Lung (tissue), 12 donors: ENCODE measurements around the gene TOX2. TPM values are rescaled to one million over a fixed set of nuclear protein-coding genes. Genes with fewer than 3 reads are reported as not detected.

Experiments
- ATAC-seq: fragments of 200-7000 bp; cut with Tn5 transposase; one replicate; pipeline ENCODE4 v1.9.1; 2020; ENCODE audit warnings: moderate number of reproducible peaks; ENCODE audit not compliant: insufficient read depth, low FRiP score
- DNase-seq, 3 donors: peaks; one replicate each; pipeline ENCODE4 v3.0.0-alpha.2; 2013 to 2017
- H3K27ac ChIP-seq, 2 donors: one replicate each; pipeline ENCODE4 v1.5.1; 2013; ENCODE audit warnings: mild to moderate bottlenecking in 2 of 2, moderate library complexity in 2 of 2, control low read depth in 1 of 2, inconsistent platforms in 1 of 2, low read depth in 1 of 2, low read length in 1 of 2
- H3K27me3 ChIP-seq, 3 donors: one replicate each; pipeline ENCODE4 v1.5.1; 2013; ENCODE audit warnings: low read length in 2 of 3; ENCODE audit not compliant: control insufficient read depth in 3 of 3, insufficient read depth in 3 of 3
- H3K36me3 ChIP-seq, 4 donors: one replicate each; pipeline ENCODE4 v1.5.1; 2013; ENCODE audit warnings: low read length in 4 of 4, mild to moderate bottlenecking in 1 of 4, moderate library complexity in 1 of 4; ENCODE audit not compliant: control insufficient read depth in 4 of 4, insufficient read depth in 4 of 4
- H3K4me1 ChIP-seq, 5 donors: one replicate each; pipeline ENCODE4 v1.5.1; 2013; ENCODE audit warnings: low read length in 5 of 5, mild to moderate bottlenecking in 2 of 5, moderate library complexity in 1 of 5; ENCODE audit not compliant: control insufficient read depth in 5 of 5, insufficient read depth in 5 of 5
- H3K4me3 ChIP-seq: one replicate; pipeline ENCODE4 v1.5.1; 2013; ENCODE audit warnings: mild to moderate bottlenecking, control low read depth, moderate library complexity
- H3K9ac ChIP-seq, 2 donors: one replicate each; pipeline ENCODE4 v1.5.1; 2013; ENCODE audit warnings: low read length in 2 of 2, control low read depth in 1 of 2; ENCODE audit not compliant: insufficient read depth in 1 of 2
- H3K9me3 ChIP-seq, 4 donors: one replicate each; pipeline ENCODE4 v1.5.1; 2013; ENCODE audit warnings: low read length in 3 of 4, mild to moderate bottlenecking in 1 of 4, moderate library complexity in 1 of 4; ENCODE audit not compliant: control insufficient read depth in 4 of 4, insufficient read depth in 3 of 4
- WGBS, 2 donors: extraction: QIAGEN DNeasy Blood & Tissue Kit; methylation state at CpG; one replicate each; pipeline ENCODE4 v1.1.7; 2013; 5-methylcytosine and 5-hydroxymethylcytosine counted together
- polyA plus RNA-seq, 2 donors: library from polyadenylated mRNA; stranded (reverse); fragments of 200-250 nt; gene quantifications; one replicate each; pipeline ENCODE4 v1.2.1, GENCODE V29; 2013
- total RNA-seq, 2 donors: library from RNA; depleted of rRNA in 1 of 2; stranded (reverse); fragments of >200 nt in 1 of 2; gene quantifications; one replicate each; pipeline ENCODE4 v1.2.1, GENCODE V29; 2014 to 2021
- TF ChIP-seq, protein P1 (sequence below): IDR thresholded peaks from 2 replicates; pipeline ENCODE4 v1.5.1; 2012; ENCODE audit warnings: mild to moderate bottlenecking; ENCODE audit errors: control extremely low read depth, extremely low read depth
- donor health status: control.
- donor health status: control.
- donor health status: Bipolar disorder and iron deficiency.
- donor health status: healthy.
- donor health status: DM: yes; HTN: yes; CAD: no.

The TOX2 gene
- total and polyA plus RNA-seq, 4 donors: 12.0 to 25.5 (median 16.6) TPM

DNA sequence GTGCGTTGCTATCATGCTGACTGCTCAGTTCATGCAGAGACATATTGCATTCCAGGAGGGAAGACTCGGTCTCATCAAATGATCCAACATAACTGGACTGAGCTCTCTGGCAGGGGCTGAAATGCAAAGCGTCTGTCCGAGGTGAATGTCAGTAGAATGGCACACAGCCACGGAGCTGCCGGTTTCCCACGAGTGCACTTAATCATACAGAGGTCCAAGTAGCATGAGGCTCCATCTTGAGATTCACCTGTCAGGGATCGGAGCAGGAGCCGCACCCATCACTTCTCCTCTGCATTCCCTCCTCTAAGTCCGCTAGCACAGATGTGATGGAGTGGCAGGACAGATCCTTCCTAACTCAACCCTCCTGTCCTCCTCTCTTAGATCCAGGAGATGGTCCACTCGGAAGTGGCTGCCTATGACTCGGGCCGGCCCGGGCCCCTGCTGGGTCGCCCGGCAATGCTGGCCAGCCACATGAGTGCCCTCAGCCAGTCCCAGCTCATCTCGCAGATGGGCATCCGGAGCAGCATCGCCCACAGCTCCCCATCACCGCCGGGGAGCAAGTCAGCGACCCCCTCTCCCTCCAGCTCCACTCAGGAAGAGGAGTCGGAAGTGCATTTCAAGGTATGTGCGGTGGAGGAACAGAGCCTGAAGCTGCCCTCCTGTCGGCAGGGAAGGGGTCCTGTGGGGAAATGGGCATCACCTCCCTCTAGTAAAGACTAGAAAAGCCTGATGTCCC is 136.4 kb downstream of the TOX2 start:
- Histone ChIP-seq H3K27me3 (no peaks in the 10 kb centered on the region), H3K4me3 (no peak overlapping the region), H3K9ac (no peak overlapping the region), H3K4me1 (no peaks in the 10 kb centered on the region), H3K36me3 (peaks cover 0 to 18% (median 1%) of the 10 kb centered on the region in 4 donors), H3K9me3 (peaks cover 0 to 2% (median 0%) of the 10 kb centered on the region in 4 donors), H3K27ac (no peak overlapping the region)
- 93 to 95% methylated on average over 25 of the region's 25 CpGs for WGBS, 2 donors
- DNase-seq: no peak
- TF ChIP-seq, protein P1, sequence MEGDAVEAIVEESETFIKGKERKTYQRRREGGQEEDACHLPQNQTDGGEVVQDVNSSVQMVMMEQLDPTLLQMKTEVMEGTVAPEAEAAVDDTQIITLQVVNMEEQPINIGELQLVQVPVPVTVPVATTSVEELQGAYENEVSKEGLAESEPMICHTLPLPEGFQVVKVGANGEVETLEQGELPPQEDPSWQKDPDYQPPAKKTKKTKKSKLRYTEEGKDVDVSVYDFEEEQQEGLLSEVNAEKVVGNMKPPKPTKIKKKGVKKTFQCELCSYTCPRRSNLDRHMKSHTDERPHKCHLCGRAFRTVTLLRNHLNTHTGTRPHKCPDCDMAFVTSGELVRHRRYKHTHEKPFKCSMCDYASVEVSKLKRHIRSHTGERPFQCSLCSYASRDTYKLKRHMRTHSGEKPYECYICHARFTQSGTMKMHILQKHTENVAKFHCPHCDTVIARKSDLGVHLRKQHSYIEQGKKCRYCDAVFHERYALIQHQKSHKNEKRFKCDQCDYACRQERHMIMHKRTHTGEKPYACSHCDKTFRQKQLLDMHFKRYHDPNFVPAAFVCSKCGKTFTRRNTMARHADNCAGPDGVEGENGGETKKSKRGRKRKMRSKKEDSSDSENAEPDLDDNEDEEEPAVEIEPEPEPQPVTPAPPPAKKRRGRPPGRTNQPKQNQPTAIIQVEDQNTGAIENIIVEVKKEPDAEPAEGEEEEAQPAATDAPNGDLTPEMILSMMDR: no peak
- no peak for ATAC-seq

DNA sequence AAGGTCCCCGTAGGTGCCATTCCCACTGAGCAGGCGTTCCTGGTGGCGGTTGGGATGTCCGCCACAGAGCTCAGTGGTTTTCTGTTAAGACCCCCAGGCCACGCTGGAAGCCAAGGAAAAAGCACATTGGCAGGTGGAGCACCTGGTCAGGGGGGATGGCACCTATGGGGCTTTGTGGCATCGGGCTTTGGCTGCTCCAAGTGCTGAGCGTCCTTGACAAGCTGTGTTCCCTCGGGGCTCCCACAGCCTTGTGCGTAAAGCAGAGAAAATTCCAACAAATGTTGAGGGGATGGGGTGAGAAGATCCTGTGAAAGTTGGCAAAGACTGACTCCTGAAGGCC is 137.0 kb downstream of the TOX2 start:
- TF ChIP-seq, protein P1: no peak
- no peaks in the 10 kb centered on the region for H3K27me3 ChIP-seq
- 95% methylated on average over 9 of the region's 9 CpGs for WGBS, 2 donors
- no peak overlapping the region for H3K4me3 ChIP-seq
- DNase-seq (no peak), ATAC-seq (no peak)
- peaks cover 0 to 20% (median 1%) of the 10 kb centered on the region in 4 donors for H3K36me3 ChIP-seq
- H3K27ac ChIP-seq: no peak overlapping the region
- no peaks in the 10 kb centered on the region for H3K4me1 ChIP-seq
- H3K9ac ChIP-seq: no peak overlapping the region
- H3K9me3 ChIP-seq: peaks cover 0 to 2% (median 0%) of the 10 kb centered on the region in 4 donors

DNA sequence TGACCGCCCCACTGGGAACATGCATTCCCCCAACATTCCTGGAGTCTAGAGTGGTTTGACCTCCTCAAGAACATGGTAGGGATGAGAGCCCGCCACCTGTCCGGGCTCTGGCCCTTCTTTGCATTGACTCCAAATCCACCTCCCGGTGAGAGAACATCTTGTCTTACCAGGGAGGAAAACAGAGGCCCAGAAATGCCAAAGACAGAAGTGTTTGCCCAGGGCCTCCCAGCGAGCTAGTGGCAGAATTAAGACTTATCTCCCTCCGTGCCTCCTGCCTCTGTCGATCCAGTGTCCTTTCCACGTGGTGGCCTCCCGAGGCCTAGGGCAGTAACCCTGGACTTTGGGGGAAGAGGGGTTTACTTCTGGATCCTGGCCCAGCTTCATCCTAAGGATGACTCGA is 137.5 kb downstream of the TOX2 start:
- ATAC-seq: no peak
- TF ChIP-seq, protein P1: no peak
- Histone ChIP-seq H3K4me3 (no peak overlapping the region), H3K4me1 (no peaks in the 10 kb centered on the region), H3K27me3 (no peaks in the 10 kb centered on the region), H3K36me3 (peaks cover 0 to 23% (median 1%) of the 10 kb centered on the region in 4 donors), H3K9ac (no peak overlapping the region), H3K27ac (no peak overlapping the region), H3K9me3 (peaks cover 0 to 2% (median 0%) of the 10 kb centered on the region in 4 donors)
- no peak for DNase-seq
- WGBS, 2 donors: 90 to 93% methylated on average over 10 of the region's 10 CpGs
